Fibroblast of skin of right biceps (primary cell): ENCODE data around the gene MAP3K21.

Experiments
- DNase-seq: peaks from one replicate; pipeline ENCODE4 v3.0.0-alpha.2; 2013

Gene MAP3K21

GRCh38 chr1:233327651-233328141 lies at the start of gene MAP3K21:
Gene MAP3K21, plus strand, starts transcription at chr1:233327724. Its CDS starts 305 bp downstream, at chr1:233328029.
- DNase-seq: no peak

GRCh38 chr1:233278631-233279030 lies 48.9 kb upstream of the MAP3K21 start:
- DNase-seq: no peak

- no peak for DNase-seq
Measured at GRCh38 chr1:233279971-233280370, 47.6 kb upstream of the MAP3K21 start.

- peak; percentile 67 for DNase-seq
Measured at GRCh38 chr1:233281711-233282581, 45.6 kb upstream of the MAP3K21 start.

- no peak for DNase-seq
Measured at GRCh38 chr1:233282582-233282886, 45.0 kb upstream of the MAP3K21 start.

GRCh38 chr1:233289676-233290075 lies 37.8 kb upstream of the MAP3K21 start:
- no peak for DNase-seq

GRCh38 chr1:233290396-233291034 lies 37.0 kb upstream of the MAP3K21 start:
- no peak for DNase-seq

- peak; percentile 6 for DNase-seq
Measured at GRCh38 chr1:233293556-233294446, 33.7 kb upstream of the MAP3K21 start.

GRCh38 chr1:233294913-233295236 lies 32.6 kb upstream of the MAP3K21 start:
- peak; percentile 74 for DNase-seq

GRCh38 chr1:233295237-233295974 lies 32.1 kb upstream of the MAP3K21 start, which contains the start of gene PCNX2:
Gene PCNX2, minus strand, starts transcription at chr1:233295725. Its CDS starts 247 bp downstream, at chr1:233295478.
- peak; percentile 58 for DNase-seq

GRCh38 chr1:233295975-233296322 lies 31.6 kb upstream of the MAP3K21 start:
- no peak for DNase-seq

GRCh38 chr1:233299450-233299849 lies 28.1 kb upstream of the MAP3K21 start:
- DNase-seq: no peak

- no peak for DNase-seq
Measured at GRCh38 chr1:233300326-233300725, 27.2 kb upstream of the MAP3K21 start.

- DNase-seq: peak; percentile 24
Measured at GRCh38 chr1:233304489-233305102, 22.9 kb upstream of the MAP3K21 start.

GRCh38 chr1:233313434-233314155 lies 13.9 kb upstream of the MAP3K21 start:
- no peak for DNase-seq

- no peak for DNase-seq
Measured at GRCh38 chr1:233315718-233316301, 11.7 kb upstream of the MAP3K21 start.

GRCh38 chr1:233316473-233316872 lies 11.1 kb upstream of the MAP3K21 start:
- DNase-seq: no peak

- no peak for DNase-seq
Measured at GRCh38 chr1:233319272-233319671, 8.3 kb upstream of the MAP3K21 start.

GRCh38 chr1:233320023-233320422 lies 7.5 kb upstream of the MAP3K21 start:
- DNase-seq: no peak

GRCh38 chr1:233323718-233324117 lies 3.8 kb upstream of the MAP3K21 start:
- no peak for DNase-seq

- no peak for DNase-seq
Measured at GRCh38 chr1:233326319-233326718, 1.2 kb upstream of the MAP3K21 start.
